Measurements from ENCODE around the gene CD248.

Gene CD248

DNA sequence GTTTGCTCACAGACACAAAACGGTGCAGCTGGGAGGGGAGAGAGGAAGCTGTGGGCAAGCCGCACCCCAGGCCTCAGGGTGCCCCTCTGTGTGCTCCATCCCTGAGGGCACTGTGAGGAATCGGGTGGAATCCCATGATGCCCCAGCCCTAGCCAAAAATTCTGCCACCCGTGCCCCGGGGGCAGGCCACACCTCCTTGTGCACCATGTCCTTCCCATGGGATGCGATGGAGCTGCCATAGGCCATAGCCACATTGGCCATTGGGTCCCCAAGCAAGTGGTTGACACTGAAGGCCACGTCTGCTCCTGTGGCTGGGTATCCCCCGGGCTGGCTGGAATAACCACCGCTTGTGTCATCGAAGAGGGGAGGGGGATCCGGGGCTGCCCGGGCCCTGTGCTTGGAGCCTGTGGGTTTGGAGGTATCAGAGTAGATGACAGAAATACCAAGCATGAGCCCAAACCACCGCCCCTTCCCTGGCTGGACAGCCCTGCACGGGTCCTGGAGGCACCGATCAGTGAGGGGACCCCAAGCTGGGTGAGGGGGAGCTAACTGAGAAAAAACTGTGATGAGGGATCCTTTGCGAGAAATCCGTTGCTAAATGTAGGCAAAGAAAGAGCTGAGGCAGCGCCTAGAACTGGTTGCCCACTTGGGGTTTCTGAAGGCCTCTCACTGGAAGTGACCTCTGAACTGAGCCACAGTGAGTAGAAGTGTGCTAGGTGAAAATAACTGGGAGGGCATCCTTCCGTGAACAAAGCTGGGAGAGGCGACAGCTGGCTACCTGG, 28.8 kb downstream of the CD248 start:
- peak overlapping the region; percentile 86 for H3K9ac ChIP-seq (ENCODE audit: low read length)
- no peaks in the 10 kb centered on the region for H3K9me3 ChIP-seq (ENCODE audit: control insufficient read depth, low read depth, low read length)
- peak overlapping the region; percentile 76 for H3K4me3 ChIP-seq (ENCODE audit: low read length)
- peaks cover 30% of the 10 kb centered on the region for H3K27me3 ChIP-seq (ENCODE audit: control insufficient read depth, insufficient read depth, low read length)
- H3K27ac ChIP-seq (ENCODE audit: low read length): no peak overlapping the region
- peaks cover 7% of the 10 kb centered on the region for H3K4me1 ChIP-seq (ENCODE audit: control insufficient read depth, low read depth, low read length)
- no peaks in the 10 kb centered on the region for H3K36me3 ChIP-seq (ENCODE audit: control insufficient read depth, low read depth, low read length)

GRCh38 chr11:66287211-66287888, 29.5 kb downstream of the CD248 start:
- H3K27me3 ChIP-seq (ENCODE audit: control insufficient read depth, insufficient read depth, low read length): peaks cover 23% of the 10 kb centered on the region
- H3K4me1 ChIP-seq (ENCODE audit: control insufficient read depth, low read depth, low read length): peaks cover 10% of the 10 kb centered on the region
- H3K9ac ChIP-seq (ENCODE audit: low read length): no peak overlapping the region
- H3K27ac ChIP-seq (ENCODE audit: low read length): no peak overlapping the region
- no peaks in the 10 kb centered on the region for H3K36me3 ChIP-seq (ENCODE audit: control insufficient read depth, low read depth, low read length)
- peak overlapping the region; percentile 76 for H3K4me3 ChIP-seq (ENCODE audit: low read length)
- H3K9me3 ChIP-seq (ENCODE audit: control insufficient read depth, low read depth, low read length): no peaks in the 10 kb centered on the region

DNA sequence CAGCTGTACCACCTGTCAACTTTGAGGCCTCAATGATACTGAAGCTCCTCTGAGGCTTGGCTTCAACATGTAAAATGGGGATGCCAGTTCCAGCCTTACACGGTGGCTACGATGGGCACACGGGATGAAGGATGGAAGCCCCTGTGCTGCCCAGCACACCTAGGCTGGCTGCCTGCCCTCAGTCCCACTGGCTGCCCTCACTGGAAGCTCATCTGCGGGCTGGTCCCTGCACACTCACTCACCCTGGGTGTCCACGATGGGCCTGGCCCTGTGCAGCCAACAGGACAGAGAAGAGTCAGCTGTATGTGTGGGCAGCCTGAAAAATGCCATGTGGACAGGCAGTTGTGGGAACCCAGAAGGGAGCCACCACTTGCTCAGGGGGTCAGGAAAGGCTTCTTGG, 30.1 kb downstream of the CD248 start:
- no peak overlapping the region for H3K4me3 ChIP-seq (ENCODE audit: low read length)
- no peak overlapping the region for H3K9ac ChIP-seq (ENCODE audit: low read length)
- H3K9me3 ChIP-seq (ENCODE audit: control insufficient read depth, low read depth, low read length): no peaks in the 10 kb centered on the region
- H3K36me3 ChIP-seq (ENCODE audit: control insufficient read depth, low read depth, low read length): no peaks in the 10 kb centered on the region
- H3K4me1 ChIP-seq (ENCODE audit: control insufficient read depth, low read depth, low read length): peaks cover 14% of the 10 kb centered on the region
- peaks cover 18% of the 10 kb centered on the region for H3K27me3 ChIP-seq (ENCODE audit: control insufficient read depth, insufficient read depth, low read length)
- no peak overlapping the region for H3K27ac ChIP-seq (ENCODE audit: low read length)

DNA sequence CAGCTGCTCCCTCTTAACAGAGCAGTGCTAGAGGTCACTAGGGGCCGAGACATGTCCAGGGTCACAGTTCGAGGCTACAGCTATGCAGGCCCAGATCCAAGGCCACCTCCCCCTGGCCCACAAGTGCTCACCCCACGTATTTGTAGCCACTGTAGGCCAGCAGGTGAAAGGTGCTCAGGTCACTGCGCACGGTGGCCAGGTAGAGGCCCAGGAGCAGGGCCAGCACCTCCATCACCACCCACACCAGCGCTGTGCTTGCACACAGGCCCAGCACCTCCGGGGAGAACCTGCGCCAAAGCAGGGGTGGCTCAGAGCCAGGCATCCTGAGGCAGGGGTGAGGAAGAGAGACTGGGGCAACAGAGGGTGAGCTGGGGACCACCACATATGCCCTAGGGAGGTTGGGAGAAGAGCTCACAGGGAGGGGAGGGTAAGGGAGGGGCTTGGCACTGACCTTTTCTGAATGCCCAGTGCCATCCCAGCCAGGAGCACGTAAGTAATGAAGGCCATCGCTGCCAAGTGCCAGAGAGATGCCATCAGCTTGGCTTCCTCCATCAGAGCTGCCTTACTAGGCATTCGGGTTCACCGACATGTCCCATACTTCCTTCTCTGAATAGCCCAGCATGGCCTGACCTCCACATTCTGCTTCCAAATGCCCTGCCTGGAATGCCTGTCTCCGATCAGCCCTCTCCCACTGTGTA, 31.4 kb downstream of the CD248 start:
- peaks cover 15% of the 10 kb centered on the region for H3K4me1 ChIP-seq (ENCODE audit: control insufficient read depth, low read depth, low read length)
- H3K36me3 ChIP-seq (ENCODE audit: control insufficient read depth, low read depth, low read length): no peaks in the 10 kb centered on the region
- no peak overlapping the region for H3K4me3 ChIP-seq (ENCODE audit: low read length)
- no peak overlapping the region for H3K27ac ChIP-seq (ENCODE audit: low read length)
- H3K9me3 ChIP-seq (ENCODE audit: control insufficient read depth, low read depth, low read length): no peaks in the 10 kb centered on the region
- H3K27me3 ChIP-seq (ENCODE audit: control insufficient read depth, insufficient read depth, low read length): peaks cover 6% of the 10 kb centered on the region
- no peak overlapping the region for H3K9ac ChIP-seq (ENCODE audit: low read length)

DNA sequence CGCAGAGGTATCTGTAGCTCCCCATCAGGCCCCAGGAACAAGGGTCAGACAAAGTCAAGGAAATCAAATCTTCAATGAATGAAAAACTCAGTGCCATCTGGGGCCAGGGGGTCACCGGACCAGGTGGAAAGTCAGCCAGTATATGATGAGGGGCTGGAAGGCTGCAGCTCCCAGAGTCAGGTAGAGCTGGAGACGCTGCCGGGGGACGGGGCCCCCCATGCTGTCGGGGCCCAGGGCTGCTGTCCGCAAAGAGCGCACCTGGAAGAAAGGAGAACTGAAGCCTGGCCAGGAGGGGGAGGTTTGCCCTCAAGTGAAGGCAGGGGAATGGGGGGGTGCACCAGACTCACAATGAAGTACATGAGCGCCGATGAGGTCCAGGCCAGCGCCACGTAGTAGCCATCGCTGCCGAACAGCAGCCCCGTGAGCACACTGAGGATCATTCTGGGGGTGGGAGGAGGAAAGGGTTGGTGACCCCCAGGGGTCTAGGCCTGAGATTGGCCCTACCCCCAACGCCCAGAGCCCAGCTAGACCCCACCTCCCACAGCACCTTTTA, 32.2 kb downstream of the CD248 start:
- H3K9me3 ChIP-seq (ENCODE audit: control insufficient read depth, low read depth, low read length): no peaks in the 10 kb centered on the region
- H3K27me3 ChIP-seq (ENCODE audit: control insufficient read depth, insufficient read depth, low read length): no peaks in the 10 kb centered on the region
- H3K4me1 ChIP-seq (ENCODE audit: control insufficient read depth, low read depth, low read length): peaks cover 8% of the 10 kb centered on the region
- no peak overlapping the region for H3K4me3 ChIP-seq (ENCODE audit: low read length)
- no peak overlapping the region for H3K27ac ChIP-seq (ENCODE audit: low read length)
- no peak overlapping the region for H3K9ac ChIP-seq (ENCODE audit: low read length)
- no peaks in the 10 kb centered on the region for H3K36me3 ChIP-seq (ENCODE audit: control insufficient read depth, low read depth, low read length)

GRCh38 chr11:66283461-66284105, 33.3 kb downstream of the CD248 start:
- no peak overlapping the region for H3K27ac ChIP-seq (ENCODE audit: low read length)
- H3K4me3 ChIP-seq (ENCODE audit: low read length): no peak overlapping the region
- no peak overlapping the region for H3K9ac ChIP-seq (ENCODE audit: low read length)
- peaks cover 12% of the 10 kb centered on the region for H3K4me1 ChIP-seq (ENCODE audit: control insufficient read depth, low read depth, low read length)
- no peaks in the 10 kb centered on the region for H3K36me3 ChIP-seq (ENCODE audit: control insufficient read depth, low read depth, low read length)
- H3K9me3 ChIP-seq (ENCODE audit: control insufficient read depth, low read depth, low read length): no peaks in the 10 kb centered on the region
- H3K27me3 ChIP-seq (ENCODE audit: control insufficient read depth, insufficient read depth, low read length): no peaks in the 10 kb centered on the region

- H3K4me1 ChIP-seq (ENCODE audit: control insufficient read depth, low read depth, low read length): peaks cover 12% of the 10 kb centered on the region
- no peaks in the 10 kb centered on the region for H3K9me3 ChIP-seq (ENCODE audit: control insufficient read depth, low read depth, low read length)
- no peak overlapping the region for H3K4me3 ChIP-seq (ENCODE audit: low read length)
- H3K27me3 ChIP-seq (ENCODE audit: control insufficient read depth, insufficient read depth, low read length): no peaks in the 10 kb centered on the region
- H3K9ac ChIP-seq (ENCODE audit: low read length): no peak overlapping the region
- H3K27ac ChIP-seq (ENCODE audit: low read length): no peak overlapping the region
- no peaks in the 10 kb centered on the region for H3K36me3 ChIP-seq (ENCODE audit: control insufficient read depth, low read depth, low read length)
These were observed 34.1 kb downstream of the CD248 start for GRCh38 chr11:66282468-66283455.

DNA sequence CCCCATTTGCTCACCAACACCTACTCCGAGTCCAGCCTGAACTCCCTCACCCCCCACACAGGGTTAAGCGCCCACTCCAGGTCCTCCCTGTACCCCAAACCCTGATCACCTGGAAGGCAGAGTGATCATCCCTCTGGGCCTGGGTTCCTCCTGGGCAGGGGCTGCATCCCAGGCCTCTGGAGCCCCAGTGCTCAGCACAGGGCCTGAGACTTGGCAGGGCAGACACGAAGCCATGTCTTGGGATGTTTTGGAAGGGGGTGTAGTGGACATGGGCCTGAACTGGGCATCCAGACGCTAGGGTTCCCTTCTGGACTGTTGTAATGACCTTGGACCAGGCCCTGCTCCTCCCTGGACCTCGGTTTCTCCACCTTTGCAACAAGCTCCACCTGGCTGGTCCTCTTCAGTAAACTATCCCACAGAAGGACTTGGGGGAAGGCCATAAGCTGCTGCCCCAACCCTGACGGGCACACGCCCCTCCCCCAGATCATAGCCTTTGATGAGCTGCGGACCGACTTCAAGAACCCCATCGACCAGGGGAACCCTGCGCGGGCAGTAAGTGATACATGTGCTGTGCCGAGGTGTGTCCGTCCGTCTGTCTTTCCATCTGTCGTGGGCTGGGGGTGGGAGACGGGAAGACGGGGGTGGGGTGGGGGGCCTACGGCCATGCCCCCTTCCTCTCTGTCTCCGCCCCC, 34.9 kb downstream of the CD248 start:
- Histone ChIP-seq H3K27ac (ENCODE audit: low read length) (no peak overlapping the region), H3K9me3 (ENCODE audit: control insufficient read depth, low read depth, low read length) (no peaks in the 10 kb centered on the region), H3K9ac (ENCODE audit: low read length) (no peak overlapping the region), H3K4me1 (ENCODE audit: control insufficient read depth, low read depth, low read length) (peaks cover 12% of the 10 kb centered on the region), H3K27me3 (ENCODE audit: control insufficient read depth, insufficient read depth, low read length) (no peaks in the 10 kb centered on the region), H3K4me3 (ENCODE audit: low read length) (no peak overlapping the region), H3K36me3 (ENCODE audit: control insufficient read depth, low read depth, low read length) (no peaks in the 10 kb centered on the region)

- Histone ChIP-seq H3K9me3 (ENCODE audit: control insufficient read depth, low read depth, low read length) (no peaks in the 10 kb centered on the region), H3K27ac (ENCODE audit: low read length) (no peak overlapping the region), H3K9ac (ENCODE audit: low read length) (no peak overlapping the region), H3K36me3 (ENCODE audit: control insufficient read depth, low read depth, low read length) (no peaks in the 10 kb centered on the region), H3K27me3 (ENCODE audit: control insufficient read depth, insufficient read depth, low read length) (no peaks in the 10 kb centered on the region), H3K4me1 (ENCODE audit: control insufficient read depth, low read depth, low read length) (peaks cover 12% of the 10 kb centered on the region), H3K4me3 (ENCODE audit: low read length) (no peak overlapping the region)
These were observed 35.8 kb downstream of the CD248 start for GRCh38 chr11:66281001-66281400.

DNA sequence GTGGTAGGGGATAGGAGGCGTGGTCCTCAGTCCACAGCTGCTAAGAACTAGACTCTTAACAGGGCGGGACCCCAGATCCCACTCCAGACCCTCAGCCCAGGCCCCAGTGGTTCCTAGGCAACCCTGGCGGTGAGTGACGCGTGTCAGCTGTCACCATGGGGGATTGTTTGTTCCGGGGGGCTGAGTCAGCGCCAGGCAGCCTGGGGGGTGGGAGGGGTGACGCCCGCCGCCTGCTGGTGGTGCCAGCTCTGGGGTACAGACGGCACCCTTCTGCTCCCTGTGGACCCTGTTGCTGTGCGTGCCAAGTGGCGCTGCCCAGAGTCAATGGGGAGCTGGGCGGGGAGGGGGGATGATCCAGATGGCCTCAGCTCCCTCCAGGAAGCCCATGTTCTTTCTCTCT, 36.4 kb downstream of the CD248 start:
- Histone ChIP-seq H3K36me3 (ENCODE audit: control insufficient read depth, low read depth, low read length) (peaks cover 2% of the 10 kb centered on the region), H3K27ac (ENCODE audit: low read length) (no peak overlapping the region), H3K27me3 (ENCODE audit: control insufficient read depth, insufficient read depth, low read length) (no peaks in the 10 kb centered on the region), H3K4me1 (ENCODE audit: control insufficient read depth, low read depth, low read length) (peaks cover 12% of the 10 kb centered on the region), H3K4me3 (ENCODE audit: low read length) (no peak overlapping the region), H3K9ac (ENCODE audit: low read length) (no peak overlapping the region), H3K9me3 (ENCODE audit: control insufficient read depth, low read depth, low read length) (no peaks in the 10 kb centered on the region)
